HG02981 (cell line): ENCODE data around the gene VAV2.
"Not testable (repeated sequence)": the region's sequence is repeated elsewhere in the genome, so short reads cannot be mapped to it uniquely, and the experiment has no call there.

Experiments
- ATAC-seq: cut with Tn5 transposase; IDR thresholded peaks from one replicate; pipeline ENCODE4 v1.9.1; 2021; ENCODE audit warnings: mild to moderate bottlenecking, moderate library complexity; ENCODE audit not compliant: unreplicated experiment

Gene VAV2

GRCh38 chr9:133901184-133901835 is 90.8 kb downstream of the VAV2 start:
- ATAC-seq: no peak

- ATAC-seq: no peak
These were observed 94.4 kb downstream of the VAV2 start for GRCh38 chr9:133897675-133898074.

GRCh38 chr9:133896007-133896406 is 96.1 kb downstream of the VAV2 start:
- ATAC-seq: not testable (repeated sequence)

GRCh38 chr9:133895335-133895734 is 96.8 kb downstream of the VAV2 start:
- no peak for ATAC-seq

GRCh38 chr9:133894377-133895321 is 97.5 kb downstream of the VAV2 start:
- ATAC-seq: no peak

GRCh38 chr9:133893191-133893994 is 98.7 kb downstream of the VAV2 start:
- no peak for ATAC-seq

GRCh38 chr9:133892193-133892920 is 99.8 kb downstream of the VAV2 start:
- no peak for ATAC-seq

- ATAC-seq: no peak
These were observed 100.4 kb downstream of the VAV2 start for GRCh38 chr9:133891741-133892140.

- no peak for ATAC-seq
These were observed 101.5 kb downstream of the VAV2 start for GRCh38 chr9:133890583-133890982.

- ATAC-seq: no peak
These were observed 102.4 kb downstream of the VAV2 start for GRCh38 chr9:133889584-133890301.

- no peak for ATAC-seq
These were observed 103.2 kb downstream of the VAV2 start for GRCh38 chr9:133888809-133889491.

GRCh38 chr9:133888048-133888808 is 103.9 kb downstream of the VAV2 start:
- no peak for ATAC-seq

GRCh38 chr9:133887540-133888047 is 104.5 kb downstream of the VAV2 start:
- ATAC-seq: no peak

- ATAC-seq: no peak
These were observed 105.3 kb downstream of the VAV2 start for GRCh38 chr9:133886563-133887501.

GRCh38 chr9:133884907-133885744 is 107.0 kb downstream of the VAV2 start:
- no peak for ATAC-seq
